HTERT RPE-1 (cell line): ENCODE results near the gene EIF3F.
"Not testable (repeated sequence)": the region's sequence is repeated elsewhere in the genome, so short reads cannot be mapped to it uniquely, and the experiment has no call there.

Experiments used
- in situ Hi-C: fragments of 300-500 bp; cut with MboI; formaldehyde crosslinking; loops from 4 replicates; pipeline ENCODE4 v1.14.3; 2020; ENCODE audit warnings: low sequenced_read_pairs

Gene EIF3F

GRCh38 chr11:7983832-7984590 is 3.1 kb upstream of the EIF3F start:
- in situ Hi-C loops = no loop called here

DNA sequence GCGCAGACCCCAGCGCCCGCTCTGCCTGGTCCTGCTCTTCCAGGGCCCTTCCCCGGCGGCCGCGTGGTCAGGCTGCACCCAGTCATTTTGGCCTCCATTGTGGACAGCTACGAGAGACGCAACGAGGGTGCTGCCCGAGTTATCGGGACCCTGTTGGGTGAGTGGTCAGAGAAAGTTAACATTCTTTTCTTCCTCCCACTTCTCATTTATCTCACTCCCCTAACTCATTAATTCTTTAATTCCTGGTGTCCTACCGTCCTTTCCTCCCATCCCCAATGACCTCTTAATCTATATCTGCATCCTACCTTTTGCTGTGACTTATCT is 385 bp downstream of the EIF3F start:
- in situ Hi-C loops = not testable (repeated sequence)

GRCh38 chr11:7994581-7995278 is 7.6 kb downstream of the EIF3F start:
- in situ Hi-C loops = no loop called here

DNA sequence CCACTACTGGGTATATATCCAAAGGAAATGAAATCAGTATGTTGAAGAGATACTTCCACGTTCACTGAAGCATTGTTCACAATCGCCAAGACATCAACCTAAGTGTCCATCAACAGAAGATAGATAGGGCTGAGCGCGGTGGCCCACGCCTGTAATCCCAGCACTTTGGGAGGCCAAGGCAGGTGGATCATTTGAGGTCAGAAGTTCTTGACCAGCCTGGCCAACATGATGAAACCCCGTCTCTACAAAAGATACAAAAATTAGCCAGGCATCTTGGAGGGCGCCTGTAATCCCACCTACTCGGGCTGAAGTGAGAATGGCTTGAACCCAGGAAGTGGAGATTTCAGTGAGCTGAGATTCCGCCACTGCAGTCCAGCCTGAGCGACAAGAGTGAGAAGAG is 12.7 kb downstream of the EIF3F start:
- in situ Hi-C loops = no loop called here

GRCh38 chr11:8000390-8000789 is 13.3 kb downstream of the EIF3F start:
- in situ Hi-C loops = no loop called here

- in situ Hi-C loops = no loop called here
Measured at GRCh38 chr11:8002676-8003075, 15.5 kb downstream of the EIF3F start.

- in situ Hi-C loops = no loop called here
Measured at GRCh38 chr11:8003187-8003586, 16.1 kb downstream of the EIF3F start.

DNA sequence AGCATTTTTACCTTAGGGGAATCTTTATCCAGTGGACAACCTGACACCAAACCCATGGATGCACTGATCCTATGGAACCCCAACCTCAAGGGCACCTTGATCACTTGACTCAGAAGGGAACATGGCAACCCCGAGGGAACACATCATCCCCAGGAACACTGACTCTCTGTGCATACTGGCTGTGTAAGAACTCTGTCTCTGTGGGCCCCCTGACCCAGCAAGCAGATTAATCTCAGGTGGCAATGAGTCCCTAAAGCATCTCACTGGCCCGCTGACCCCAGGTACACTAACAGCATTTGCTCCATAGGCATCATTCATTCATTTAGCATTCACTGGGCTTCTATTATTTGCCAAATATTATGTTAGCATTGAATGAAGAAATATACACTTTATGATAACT is 16.9 kb downstream of the EIF3F start:
- in situ Hi-C loops = no loop called here

DNA sequence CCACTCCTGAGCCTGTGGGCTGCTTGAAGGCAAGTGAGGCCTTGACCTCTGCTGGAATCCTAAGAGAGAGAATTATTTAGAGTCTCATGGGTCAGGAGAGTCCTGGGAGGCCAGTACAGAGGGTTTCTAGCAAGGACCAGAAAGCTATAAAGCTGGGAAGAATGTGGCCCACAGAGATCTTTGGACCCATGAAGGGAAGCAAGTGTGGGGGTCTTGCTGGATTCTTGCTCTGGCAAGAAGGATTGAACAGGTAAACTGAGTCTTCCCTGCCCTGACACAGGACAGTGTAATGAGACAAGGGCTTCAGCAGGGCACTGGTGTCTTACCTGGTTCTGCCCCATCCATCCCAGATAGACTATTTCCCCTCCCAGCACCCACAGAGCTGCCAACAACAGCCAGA is 18.4 kb downstream of the EIF3F start:
- in situ Hi-C loops = no loop called here

DNA sequence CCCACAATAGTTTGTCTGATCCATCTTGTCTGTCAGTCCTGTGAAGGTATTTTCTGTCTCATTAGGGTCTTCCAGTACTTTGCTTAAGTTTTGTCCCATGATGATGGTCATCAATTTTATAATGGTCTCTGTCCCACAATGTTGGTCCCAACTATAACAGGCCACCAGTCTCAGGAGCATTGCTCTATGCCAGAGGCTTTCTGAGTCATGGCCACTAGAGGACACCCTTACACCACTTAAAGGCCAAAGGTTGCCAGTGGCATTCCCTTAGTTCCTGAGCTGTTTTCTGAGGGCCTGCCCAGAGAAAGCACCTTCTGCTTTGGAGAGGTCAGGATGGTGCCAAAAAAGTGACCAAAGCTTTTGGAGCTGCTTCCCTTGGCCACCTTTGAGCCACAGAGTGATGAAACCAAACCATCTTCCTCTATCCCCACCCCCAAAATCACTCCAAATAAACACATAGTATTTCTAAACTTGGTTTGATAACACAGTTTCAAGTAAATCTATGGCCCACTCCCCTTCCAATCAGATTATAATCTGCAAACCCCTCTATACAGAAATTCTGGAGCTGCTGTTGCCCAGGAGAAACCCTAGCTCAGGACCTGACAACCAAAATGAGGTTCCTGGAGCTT is 19.3 kb downstream of the EIF3F start:
- in situ Hi-C loops = no loop called here

DNA sequence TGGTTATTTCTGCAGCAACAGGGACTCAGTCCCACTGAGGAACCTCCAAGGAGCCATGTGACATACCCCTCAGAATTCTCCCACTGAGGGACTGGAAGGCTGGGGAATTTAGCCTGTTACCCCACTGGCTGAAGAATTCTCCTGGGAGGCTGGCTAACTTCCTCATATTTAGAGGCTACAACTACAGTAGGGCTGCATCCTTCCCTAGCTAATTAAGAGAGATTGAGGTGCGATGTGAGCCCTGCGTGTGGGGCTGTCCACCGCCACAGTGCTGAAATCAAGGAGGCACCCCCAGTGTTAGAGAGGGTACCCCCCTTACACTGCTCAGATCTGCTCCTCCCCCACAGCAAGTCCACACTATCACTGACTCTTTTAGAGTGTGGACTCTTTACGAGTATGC is 21.1 kb downstream of the EIF3F start:
- in situ Hi-C loops = no loop called here

GRCh38 chr11:8009856-8010255 is 22.7 kb downstream of the EIF3F start:
- in situ Hi-C loops = no loop called here

DNA sequence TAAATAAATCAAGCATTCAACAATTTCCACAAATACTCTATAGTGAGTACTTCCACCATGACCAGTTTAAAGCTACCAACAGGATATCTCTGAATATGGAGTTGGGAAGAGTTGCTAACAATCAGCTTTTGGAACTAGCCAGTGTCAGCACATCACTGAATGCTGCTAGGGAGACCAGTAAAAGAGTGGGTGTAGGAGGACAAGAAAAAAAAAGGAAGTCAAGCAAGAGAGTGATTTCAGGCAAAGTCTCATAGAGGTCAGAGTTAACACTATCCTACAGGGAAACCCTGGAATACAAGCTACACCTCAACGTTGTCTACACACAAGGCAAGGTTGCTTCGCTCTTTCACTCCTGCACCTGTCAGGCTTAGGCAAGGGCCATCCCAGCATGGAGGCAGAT is 24.2 kb downstream of the EIF3F start:
- in situ Hi-C loops = no loop called here

- in situ Hi-C loops = no loop called here
Measured at GRCh38 chr11:8011981-8012444, 24.9 kb downstream of the EIF3F start.

GRCh38 chr11:8013833-8014232 is 26.7 kb downstream of the EIF3F start:
- in situ Hi-C loops = no loop called here

DNA sequence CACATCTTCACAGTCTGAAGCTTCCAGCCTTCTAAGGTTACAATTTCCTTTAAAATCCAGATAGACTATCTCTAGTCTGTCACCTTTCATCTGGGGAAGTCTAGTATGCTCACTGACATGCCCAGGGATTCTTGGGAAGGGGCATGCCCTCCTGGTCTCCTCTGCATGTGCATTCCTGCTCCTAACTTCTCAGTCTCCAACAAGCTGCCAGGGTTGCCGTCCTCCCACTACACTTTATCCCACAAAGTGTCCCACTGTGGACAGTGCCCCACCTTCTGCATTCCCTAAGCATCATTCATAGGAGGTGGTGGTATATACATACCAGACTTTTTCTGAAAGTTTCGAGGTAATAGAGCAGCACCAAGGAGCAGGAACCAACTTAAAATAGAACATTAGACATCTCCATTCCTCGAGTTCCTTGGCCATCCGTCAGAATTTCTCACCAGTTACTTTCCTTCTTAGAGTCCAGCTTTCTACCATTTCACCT is 28.7 kb downstream of the EIF3F start:
- in situ Hi-C loops = no loop called here

GRCh38 chr11:8016440-8016839 is 29.3 kb downstream of the EIF3F start:
- in situ Hi-C loops = no loop called here

- in situ Hi-C loops = no loop called here
Measured at GRCh38 chr11:8017071-8017470, 29.9 kb downstream of the EIF3F start.

- in situ Hi-C loops = no loop called here
Measured at GRCh38 chr11:8017894-8018483, 30.9 kb downstream of the EIF3F start.

GRCh38 chr11:8018484-8019313 is 31.6 kb downstream of the EIF3F start:
- in situ Hi-C loops = no loop called here
